Germinal center (tissue), 1 donor: ENCODE measurements around the gene MTX3.

Experiments
- DNase-seq: peaks from one replicate; pipeline ENCODE4 v3.0.0; 2012; ENCODE audit warnings: mixed read lengths, low spot score

Gene MTX3

DNA sequence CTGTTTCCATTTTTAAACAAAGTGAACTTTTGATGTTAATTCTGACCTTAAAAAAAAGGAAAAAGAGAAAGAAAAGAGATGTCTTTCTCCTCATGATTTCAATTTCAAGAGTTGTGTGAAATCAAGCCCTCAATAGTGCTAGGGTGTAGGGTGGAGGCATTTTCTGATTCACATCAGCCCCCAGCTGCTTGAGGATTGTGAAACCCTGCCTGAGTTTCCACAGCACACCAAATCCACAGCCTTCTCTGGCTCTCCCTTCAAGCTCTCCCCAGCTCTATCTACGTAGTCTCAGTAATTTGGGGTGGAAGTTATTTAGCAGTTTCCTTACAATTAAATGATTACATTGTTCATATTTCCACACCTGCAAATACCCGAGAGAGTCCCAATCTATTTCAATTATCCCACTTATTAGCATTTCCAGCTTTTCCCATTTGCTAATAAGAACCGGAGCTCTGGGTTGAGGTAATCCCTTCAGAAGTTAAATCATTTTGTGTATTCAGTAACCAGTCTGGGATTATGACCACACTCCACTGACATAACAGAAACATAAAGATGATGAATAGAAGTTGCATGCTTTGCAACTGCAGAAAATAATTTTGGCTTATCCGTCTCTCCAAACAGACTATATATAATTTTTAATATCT, 54.9 kb downstream of the MTX3 start:
- no peak for DNase-seq

DNA sequence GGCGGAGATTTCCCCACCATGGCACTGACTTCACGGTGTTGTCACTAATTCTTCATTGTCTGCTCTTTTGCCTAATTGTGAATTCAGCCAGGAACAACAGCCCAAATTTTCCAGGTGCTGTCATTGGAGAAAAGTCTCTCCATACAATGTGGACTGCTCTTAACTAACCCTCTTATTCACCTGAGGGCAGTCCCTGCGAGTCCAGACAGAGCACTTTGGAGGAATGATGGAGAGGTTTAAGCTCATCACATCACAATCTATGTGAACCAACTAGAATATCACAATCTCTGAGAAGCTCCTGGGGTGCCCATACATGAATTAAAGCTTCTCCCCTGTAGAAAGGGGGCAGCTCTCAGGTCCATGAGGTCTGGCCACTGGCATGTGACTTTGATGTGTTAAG, 56.4 kb downstream of the MTX3 start:
- no peak for DNase-seq

DNA sequence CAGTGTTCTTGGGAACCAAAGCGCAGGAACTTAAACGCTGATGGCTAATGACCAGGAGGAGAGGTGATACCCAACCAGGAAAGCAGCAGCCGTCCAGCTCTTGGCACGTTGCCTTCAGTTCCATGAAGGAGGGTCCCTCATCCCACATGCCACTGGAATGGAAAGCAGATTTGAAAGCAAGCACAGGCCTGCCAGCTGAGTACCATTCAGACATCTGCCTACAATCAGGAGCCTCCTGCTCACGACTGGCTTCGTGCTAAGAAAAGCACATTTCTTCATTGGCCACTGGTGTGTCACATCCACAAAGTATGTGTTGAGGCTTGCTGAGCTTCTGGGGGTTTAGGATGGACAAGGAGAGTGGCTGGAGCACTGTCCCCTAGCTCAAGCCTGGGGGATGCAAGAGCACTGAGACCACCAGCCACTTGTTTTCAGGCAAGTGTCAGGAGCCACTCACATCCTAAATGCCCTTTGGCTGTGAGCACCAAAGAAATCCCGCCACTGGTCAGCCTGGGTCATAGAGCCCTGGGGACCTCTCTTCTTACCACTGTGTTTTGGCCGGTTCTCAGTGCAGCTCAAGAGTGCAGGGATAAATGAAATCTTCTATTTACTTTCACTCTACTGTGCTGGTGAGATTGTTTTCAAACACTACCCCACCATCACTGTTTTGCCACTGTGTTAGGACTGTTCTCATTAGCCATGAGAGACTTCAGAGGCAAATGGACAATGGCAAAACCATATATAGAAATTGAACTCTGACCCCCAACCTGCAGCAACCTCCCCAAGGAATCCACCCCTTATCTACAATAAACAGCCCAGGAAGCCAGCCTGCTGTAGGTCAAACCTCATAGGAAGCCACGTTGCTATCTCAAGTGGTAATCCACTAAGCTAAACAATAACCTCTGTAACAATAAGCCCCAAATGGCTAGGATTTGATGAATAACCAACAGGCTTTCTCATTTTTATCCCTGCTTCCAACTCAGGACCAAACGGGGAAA, 58.3 kb downstream of the MTX3 start:
- no peak for DNase-seq

DNA sequence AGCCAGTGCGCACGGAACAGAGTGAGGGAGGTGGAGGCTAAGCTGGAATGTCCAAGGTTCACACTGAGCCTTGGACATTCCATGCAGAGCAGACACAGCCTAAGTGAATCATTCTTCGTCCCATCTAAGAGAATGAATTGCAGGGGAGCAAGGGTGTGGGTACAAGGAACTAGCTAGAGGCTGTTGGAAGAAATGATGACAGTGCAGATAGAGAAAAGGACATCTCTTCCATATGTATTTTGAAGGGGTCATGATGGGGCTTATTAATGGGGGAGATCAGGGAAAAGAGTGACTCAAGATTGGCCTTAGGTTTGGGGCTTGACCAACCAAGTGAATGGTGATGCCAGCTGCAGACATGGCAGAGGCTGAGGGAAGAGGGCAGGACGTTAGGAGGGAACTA, 59.2 kb downstream of the MTX3 start:
- no peak for DNase-seq

DNA sequence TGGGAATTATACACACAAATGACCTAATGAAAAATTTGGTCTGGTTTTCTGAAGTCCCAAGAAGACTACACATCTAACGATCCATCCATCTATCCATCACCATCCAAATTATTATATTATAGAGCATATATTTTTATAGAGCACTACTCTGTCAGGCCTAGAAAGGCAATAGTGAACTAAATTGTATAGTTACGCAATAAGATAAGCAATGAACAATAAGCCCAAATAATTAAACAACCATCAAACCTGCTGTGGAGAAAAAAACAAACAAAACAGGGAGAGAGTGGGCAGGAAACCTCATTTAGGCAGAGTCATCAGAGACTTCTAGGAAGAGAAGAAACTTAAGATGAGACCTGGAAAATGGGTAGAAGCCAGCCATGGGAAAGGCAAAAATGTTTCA, 59.7 kb downstream of the MTX3 start:
- DNase-seq: no peak

DNA sequence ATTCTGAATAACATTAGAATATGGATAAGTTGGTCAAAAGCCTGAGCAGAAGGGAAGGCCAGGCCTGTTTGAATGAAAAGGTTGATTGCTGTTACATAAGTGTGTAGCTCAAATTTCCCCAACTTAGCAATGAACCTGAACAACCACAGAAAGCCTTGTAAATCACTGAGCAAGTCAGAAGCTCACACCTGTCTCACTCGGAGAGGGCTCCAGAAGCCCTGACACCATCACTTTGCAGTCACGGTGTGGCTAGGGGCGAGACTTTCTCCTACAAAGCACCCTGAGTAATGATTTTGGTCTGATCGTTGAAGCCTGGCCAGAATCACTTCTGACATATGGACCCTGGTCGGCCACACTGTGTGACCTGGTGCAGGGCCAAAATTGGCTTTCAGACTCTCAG, 62.0 kb downstream of the MTX3 start:
- no peak for DNase-seq
